ENCODE data around the gene OSBPL3. TPM values are rescaled to one million over a fixed set of nuclear protein-coding genes. Genes with fewer than 3 reads are reported as not detected.

The OSBPL3 gene
- total RNA-seq, 2 donors from 2014 or later: 3.1 to 8.2 TPM

DNA sequence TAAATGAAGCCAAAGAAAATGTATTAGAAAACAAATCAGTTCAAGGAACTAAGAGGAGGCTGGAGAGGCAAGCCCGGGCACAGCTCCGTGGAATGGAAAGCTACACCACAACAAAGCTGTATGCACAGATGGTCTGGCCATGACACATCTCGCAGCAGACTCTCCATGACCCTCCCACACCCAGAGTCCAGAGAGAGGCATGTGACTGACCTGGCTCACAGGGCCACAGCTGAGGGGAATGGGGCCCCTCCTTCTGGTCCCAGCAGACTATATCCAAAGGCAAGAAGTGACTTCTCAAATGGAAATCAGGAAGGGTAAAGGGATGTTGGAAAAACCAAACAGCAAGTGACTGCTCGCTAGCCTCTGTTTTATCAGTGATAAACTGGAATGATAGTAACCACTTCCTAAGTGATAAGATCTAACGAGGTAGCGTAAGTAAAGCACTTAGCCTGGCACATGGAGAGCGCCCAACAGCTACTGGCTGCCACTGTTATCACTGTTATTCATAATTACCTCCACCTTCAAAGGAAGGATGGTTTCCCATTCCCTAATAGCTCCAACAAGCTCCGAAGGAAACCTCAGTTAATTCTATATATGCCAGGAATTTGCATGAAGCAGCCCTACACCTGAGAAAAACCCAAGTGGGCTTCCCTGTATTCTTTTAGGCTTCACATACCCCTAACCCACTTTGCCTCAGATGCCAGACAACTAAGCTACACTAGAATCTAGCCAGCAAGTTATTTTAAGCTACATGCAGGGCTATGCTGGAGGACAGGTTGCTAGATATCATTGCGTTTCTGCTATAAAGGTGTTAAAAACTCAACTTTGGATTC lies 8.4 kb downstream of the OSBPL3 start:
- ATAC-seq (no peak), DNase-seq (no peak)
- intact Hi-C loops (cut with DNase I): no loop called here
- Histone ChIP-seq H3K27ac (no peak overlapping the region), H3K4me1 (peaks cover 3% of the 10 kb centered on the region), H3K9me3 (no peaks in the 10 kb centered on the region), H3K4me3 (no peak overlapping the region), H3K27me3 (no peaks in the 10 kb centered on the region), H3K36me3 (replicated peaks in 1 of 2; ENCODE audit: insufficient read depth in 1 of 2, low read depth in 2 of 2) (no peaks in the 10 kb centered on the region)
- 70 to 85% methylated on average over 8 to 9 of the region's 9 CpGs for WGBS, 2 donors
- no peak for TF ChIP-seq POLR2A (IDR thresholded peaks at IDR 0.05)
- TF ChIP-seq, protein P1, sequence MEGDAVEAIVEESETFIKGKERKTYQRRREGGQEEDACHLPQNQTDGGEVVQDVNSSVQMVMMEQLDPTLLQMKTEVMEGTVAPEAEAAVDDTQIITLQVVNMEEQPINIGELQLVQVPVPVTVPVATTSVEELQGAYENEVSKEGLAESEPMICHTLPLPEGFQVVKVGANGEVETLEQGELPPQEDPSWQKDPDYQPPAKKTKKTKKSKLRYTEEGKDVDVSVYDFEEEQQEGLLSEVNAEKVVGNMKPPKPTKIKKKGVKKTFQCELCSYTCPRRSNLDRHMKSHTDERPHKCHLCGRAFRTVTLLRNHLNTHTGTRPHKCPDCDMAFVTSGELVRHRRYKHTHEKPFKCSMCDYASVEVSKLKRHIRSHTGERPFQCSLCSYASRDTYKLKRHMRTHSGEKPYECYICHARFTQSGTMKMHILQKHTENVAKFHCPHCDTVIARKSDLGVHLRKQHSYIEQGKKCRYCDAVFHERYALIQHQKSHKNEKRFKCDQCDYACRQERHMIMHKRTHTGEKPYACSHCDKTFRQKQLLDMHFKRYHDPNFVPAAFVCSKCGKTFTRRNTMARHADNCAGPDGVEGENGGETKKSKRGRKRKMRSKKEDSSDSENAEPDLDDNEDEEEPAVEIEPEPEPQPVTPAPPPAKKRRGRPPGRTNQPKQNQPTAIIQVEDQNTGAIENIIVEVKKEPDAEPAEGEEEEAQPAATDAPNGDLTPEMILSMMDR (IDR thresholded peaks at IDR 0.05): no peak

DNA sequence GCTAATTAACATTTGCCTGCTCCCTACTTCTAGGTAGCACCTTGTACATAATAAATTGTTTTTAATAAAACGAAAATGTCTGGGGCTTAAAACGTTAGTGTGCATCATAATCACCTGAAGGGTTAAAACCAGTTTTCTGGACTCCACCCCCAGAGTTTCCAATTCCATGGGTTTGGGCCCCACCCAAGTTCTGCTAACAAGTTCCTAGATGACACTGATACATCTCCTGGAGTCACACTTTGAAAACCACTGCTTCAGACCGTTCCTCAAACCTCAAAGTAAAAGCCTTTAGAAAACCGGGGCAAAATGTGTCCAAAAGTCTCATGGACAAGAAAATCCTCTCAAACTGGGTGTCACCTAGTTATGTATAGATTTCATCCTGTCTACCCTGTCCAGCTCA lies 9.3 kb downstream of the OSBPL3 start:
- no peak for DNase-seq
- no peaks in the 10 kb centered on the region for H3K9me3 ChIP-seq

DNA sequence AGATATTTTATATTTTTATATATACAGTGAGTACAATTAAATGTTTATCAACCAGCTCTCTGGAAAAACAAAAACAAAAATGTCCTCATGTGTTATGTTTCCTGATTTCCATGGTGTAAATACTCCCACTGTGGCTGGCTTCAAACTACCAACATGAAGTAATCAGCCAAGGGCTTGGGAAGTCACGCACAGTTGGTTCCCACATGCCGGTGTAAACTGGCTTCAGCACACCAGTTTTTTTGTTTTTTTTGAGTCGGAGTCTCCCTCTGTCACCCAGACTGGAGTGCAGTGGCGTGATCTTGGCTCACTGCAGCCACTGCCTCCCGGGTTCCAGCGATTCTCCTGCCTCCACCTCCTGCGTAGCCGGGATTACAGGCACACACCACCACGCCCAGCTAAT lies 11.8 kb downstream of the OSBPL3 start:
- TF ChIP-seq, protein P1 (IDR thresholded peaks at IDR 0.05): no peak
- no peak for TF ChIP-seq POLR2A (IDR thresholded peaks at IDR 0.05)
- WGBS, 2 donors: 87 to 96% methylated on average over 9 of the region's 9 CpGs

More for the DNA sequence above, 9.3 kb downstream of the OSBPL3 start:
- 70 to 73% methylated on average over 4 of the region's 4 CpGs for WGBS, 2 donors
- Histone ChIP-seq H3K4me1 (peaks cover 11% of the 10 kb centered on the region), H3K36me3 (replicated peaks in 1 of 2; ENCODE audit: insufficient read depth in 1 of 2, low read depth in 2 of 2) (no peaks in the 10 kb centered on the region), H3K27ac (no peak overlapping the region), H3K27me3 (no peaks in the 10 kb centered on the region), H3K4me3 (no peak overlapping the region)
- ATAC-seq: no peak
- no peak for TF ChIP-seq POLR2A (IDR thresholded peaks at IDR 0.05)
- TF ChIP-seq, protein P1 (IDR thresholded peaks at IDR 0.05): no peak
- intact Hi-C loops (cut with DNase I): no loop called here

DNA sequence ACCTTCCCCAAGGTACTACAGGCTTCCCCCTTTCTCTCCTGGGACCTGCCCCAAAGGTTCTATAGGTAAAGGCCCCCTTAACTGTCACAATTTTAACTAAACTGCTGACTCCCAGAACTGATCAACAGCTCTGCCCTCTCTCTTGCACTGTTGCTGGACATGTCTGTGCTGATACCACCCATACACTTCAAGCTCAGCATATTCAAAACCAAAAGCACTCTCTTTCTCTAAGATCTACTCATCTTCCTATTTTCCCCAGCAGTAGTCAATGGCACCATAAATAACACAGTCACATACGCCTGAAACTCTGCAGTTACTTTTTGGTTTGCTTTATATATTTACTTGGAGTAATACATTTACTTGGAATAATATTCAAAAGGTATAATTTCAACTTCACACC lies 12.3 kb downstream of the OSBPL3 start:
- H3K36me3 ChIP-seq (replicated peaks in 1 of 2; ENCODE audit: insufficient read depth in 1 of 2, low read depth in 2 of 2): no peaks in the 10 kb centered on the region
- no peak overlapping the region for H3K27ac ChIP-seq
- H3K4me3 ChIP-seq: no peak overlapping the region
- WGBS, 2 donors: 89 to 90% methylated on average over 1 of the region's 1 CpG
- TF ChIP-seq POLR2A (IDR thresholded peaks at IDR 0.05): no peak
- TF ChIP-seq, protein P1 (IDR thresholded peaks at IDR 0.05): no peak
- no peaks in the 10 kb centered on the region for H3K9me3 ChIP-seq
- no peaks in the 10 kb centered on the region for H3K27me3 ChIP-seq
- DNase-seq: no peak
- intact Hi-C loops (cut with DNase I): no loop called here
- ATAC-seq: no peak
- H3K4me1 ChIP-seq: peaks cover 13% of the 10 kb centered on the region

More for the DNA sequence above, 11.8 kb downstream of the OSBPL3 start:
- H3K4me1 ChIP-seq: peaks cover 13% of the 10 kb centered on the region
- ATAC-seq (no peak), DNase-seq (no peak)
- no peaks in the 10 kb centered on the region for H3K27me3 ChIP-seq
- H3K4me3 ChIP-seq: no peak overlapping the region
- no peaks in the 10 kb centered on the region for H3K36me3 ChIP-seq (replicated peaks in 1 of 2; ENCODE audit: insufficient read depth in 1 of 2, low read depth in 2 of 2)
- H3K27ac ChIP-seq: no peak overlapping the region
- H3K9me3 ChIP-seq: no peaks in the 10 kb centered on the region
- intact Hi-C loops (cut with DNase I): no loop called here

DNA sequence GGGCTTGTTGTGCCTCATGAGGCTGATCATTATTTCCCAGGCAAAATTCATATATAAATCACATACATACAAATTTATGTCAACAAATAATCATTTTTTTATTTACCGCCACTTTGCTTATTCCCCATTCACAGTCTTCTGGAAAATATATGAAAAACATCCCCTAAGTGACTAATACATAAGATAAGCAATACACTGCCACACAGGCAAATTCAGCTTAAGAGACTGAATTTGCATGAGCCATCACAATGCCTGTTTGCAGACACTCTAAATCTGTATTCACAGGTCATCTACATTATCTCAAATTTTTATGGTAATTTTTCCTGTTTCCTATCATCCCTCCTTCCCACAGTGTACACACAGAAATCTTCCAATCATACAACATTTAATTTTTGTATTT lies 13.2 kb downstream of the OSBPL3 start:
- no peak overlapping the region for H3K27ac ChIP-seq
- no peak overlapping the region for H3K4me3 ChIP-seq
- intact Hi-C loops (cut with DNase I): no loop called here
- no peak for DNase-seq
- no peaks in the 10 kb centered on the region for H3K27me3 ChIP-seq
- TF ChIP-seq POLR2A (IDR thresholded peaks at IDR 0.05): no peak
- TF ChIP-seq, protein P1 (IDR thresholded peaks at IDR 0.05): no peak
- WGBS, 2 donors: 97 to 100% methylated on average over 1 of the region's 1 CpG
- ATAC-seq: no peak
- peaks cover 13% of the 10 kb centered on the region for H3K4me1 ChIP-seq
- no peaks in the 10 kb centered on the region for H3K9me3 ChIP-seq
- H3K36me3 ChIP-seq (replicated peaks in 1 of 2; ENCODE audit: insufficient read depth in 1 of 2, low read depth in 2 of 2): no peaks in the 10 kb centered on the region

Measured in body of pancreas (tissue), 4 donors.